Ovary (tissue), 3 donors: ENCODE results near the gene RGN.

Experiments used
- EP300 ChIP-seq: sonication (generic); formaldehyde crosslinking; IDR thresholded peaks from one replicate; pipeline ENCODE4 v1.6.1; 2017; ENCODE audit warnings: antibody characterized with exemption
- TF ChIP-seq, protein P1 (sequence below), 3 donors: fragments of 450-650 bp in 2 of 3; fragments of 200-600 bp in 1 of 3; IDR thresholded peaks; one replicate each; pipeline versions ENCODE4 v1.5.1 to v1.8.0; 2016 to 2022; ENCODE audit warnings: antibody characterized with exemption in 3 of 3, mild to moderate bottlenecking in 1 of 3
- donor health status: DM: no; HTN: no; CAD: no.

DNA sequence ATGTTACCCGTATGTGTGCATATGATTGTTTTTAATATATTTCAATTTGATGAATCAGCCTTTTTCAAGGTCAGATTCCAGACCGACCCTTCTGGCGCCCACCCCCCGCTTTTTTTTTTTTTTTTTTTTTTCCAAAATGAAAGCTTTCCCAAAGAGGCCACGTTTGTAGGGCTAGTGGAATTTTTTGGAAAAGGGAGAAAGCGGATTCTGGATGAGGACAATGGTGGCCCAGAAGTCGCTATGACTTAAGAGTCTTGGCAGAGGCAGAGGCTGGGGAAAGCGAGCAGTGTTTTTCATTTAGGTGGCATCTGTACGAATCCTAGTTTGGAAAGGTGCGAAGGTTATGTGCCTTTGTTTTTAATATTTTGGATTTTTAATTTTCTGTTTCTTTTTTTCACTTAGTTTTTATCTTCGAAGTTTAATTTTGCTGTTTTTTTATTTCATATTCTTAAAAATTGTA, 51.7 kb downstream of the RGN start:
- TF ChIP-seq, protein P1, sequence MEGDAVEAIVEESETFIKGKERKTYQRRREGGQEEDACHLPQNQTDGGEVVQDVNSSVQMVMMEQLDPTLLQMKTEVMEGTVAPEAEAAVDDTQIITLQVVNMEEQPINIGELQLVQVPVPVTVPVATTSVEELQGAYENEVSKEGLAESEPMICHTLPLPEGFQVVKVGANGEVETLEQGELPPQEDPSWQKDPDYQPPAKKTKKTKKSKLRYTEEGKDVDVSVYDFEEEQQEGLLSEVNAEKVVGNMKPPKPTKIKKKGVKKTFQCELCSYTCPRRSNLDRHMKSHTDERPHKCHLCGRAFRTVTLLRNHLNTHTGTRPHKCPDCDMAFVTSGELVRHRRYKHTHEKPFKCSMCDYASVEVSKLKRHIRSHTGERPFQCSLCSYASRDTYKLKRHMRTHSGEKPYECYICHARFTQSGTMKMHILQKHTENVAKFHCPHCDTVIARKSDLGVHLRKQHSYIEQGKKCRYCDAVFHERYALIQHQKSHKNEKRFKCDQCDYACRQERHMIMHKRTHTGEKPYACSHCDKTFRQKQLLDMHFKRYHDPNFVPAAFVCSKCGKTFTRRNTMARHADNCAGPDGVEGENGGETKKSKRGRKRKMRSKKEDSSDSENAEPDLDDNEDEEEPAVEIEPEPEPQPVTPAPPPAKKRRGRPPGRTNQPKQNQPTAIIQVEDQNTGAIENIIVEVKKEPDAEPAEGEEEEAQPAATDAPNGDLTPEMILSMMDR (IDR thresholded peaks at IDR 0.05): no peak
- no peak for TF ChIP-seq EP300
